ENCODE data around the gene ATM. TPM values are rescaled to one million over a fixed set of nuclear protein-coding genes. Genes with fewer than 3 reads are reported as not detected.
"Not testable (repeated sequence)": the region's sequence is repeated elsewhere in the genome, so short reads cannot be mapped to it uniquely, and the experiment has no call there.

ATM gene
- total RNA-seq, 1 donor: 152 TPM

- no peak overlapping the region for H3K4me3 ChIP-seq (ENCODE audit: low read depth, low read length)
- no peak for DNase-seq (ENCODE audit: low read depth)
Measured at GRCh38 chr11:108269583-108269982, 46.7 kb downstream of the ATM start.

GRCh38 chr11:108276985-108277616 lies 54.2 kb downstream of the ATM start:
- DNase-seq (ENCODE audit: low read depth); H3K4me3 ChIP-seq (ENCODE audit: low read depth, low read length): not testable (repeated sequence)

More at GRCh38 chr11:108269583-108269982, 46.7 kb downstream of the ATM start:
- no peak for TF ChIP-seq CTCF (IDR thresholded peaks at IDR 0.05; ENCODE audit: insufficient read depth, low read depth, low read length)

GRCh38 chr11:108278546-108278945 lies 55.7 kb downstream of the ATM start:
- no peak for TF ChIP-seq CTCF (IDR thresholded peaks at IDR 0.05; ENCODE audit: insufficient read depth, low read depth, low read length)
- no peak overlapping the region for H3K4me3 ChIP-seq (ENCODE audit: low read depth, low read length)
- peak; percentile 10 for DNase-seq (ENCODE audit: low read depth)

DNA sequence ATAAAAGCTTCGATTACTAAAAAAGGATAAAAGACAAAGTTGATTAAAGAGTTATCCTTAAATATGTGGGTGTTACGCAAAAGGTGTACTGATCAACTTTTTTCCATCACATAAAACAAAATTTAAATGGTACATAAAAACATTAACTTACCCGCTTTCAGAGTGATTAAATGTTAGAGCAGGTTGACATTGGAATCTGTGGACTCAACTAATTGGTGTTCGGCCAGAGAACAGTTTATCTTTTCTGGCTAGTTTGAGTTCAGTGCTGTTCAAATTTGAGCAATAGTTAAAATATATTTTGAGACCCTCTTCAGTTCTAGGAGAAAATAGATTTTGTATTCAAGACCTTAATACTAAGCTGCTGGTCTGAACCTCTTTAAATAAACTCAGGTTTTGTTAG lies 56.1 kb downstream of the ATM start:
- H3K4me3 ChIP-seq (ENCODE audit: low read depth, low read length): no peak overlapping the region
- no peak for TF ChIP-seq CTCF (IDR thresholded peaks at IDR 0.05; ENCODE audit: insufficient read depth, low read depth, low read length)
- no peak for DNase-seq (ENCODE audit: low read depth)

DNA sequence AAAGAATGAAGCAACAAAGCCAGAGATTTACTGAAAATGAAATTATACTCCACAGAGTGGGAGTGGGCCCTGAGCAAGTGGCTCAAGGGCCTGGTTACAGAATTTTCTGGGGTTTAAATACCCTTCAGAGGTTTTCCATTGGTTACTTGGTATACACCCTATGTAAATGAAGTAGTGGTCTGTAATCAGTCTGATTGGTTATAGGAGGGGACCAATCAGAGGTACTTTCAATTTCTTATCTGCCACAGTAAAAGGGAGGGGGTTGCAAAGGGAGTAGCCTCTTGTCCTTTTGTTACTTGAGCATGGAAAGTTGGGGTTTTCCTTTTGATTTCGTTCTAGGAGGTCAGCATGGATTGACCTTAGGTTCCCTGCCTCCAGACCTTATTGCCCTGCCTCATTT lies 63.5 kb downstream of the ATM start:
- DNase-seq (ENCODE audit: low read depth): no peak
- TF ChIP-seq CTCF (IDR thresholded peaks at IDR 0.05; ENCODE audit: insufficient read depth, low read depth, low read length): no peak
- H3K4me3 ChIP-seq (ENCODE audit: low read depth, low read length): no peak overlapping the region

DNA sequence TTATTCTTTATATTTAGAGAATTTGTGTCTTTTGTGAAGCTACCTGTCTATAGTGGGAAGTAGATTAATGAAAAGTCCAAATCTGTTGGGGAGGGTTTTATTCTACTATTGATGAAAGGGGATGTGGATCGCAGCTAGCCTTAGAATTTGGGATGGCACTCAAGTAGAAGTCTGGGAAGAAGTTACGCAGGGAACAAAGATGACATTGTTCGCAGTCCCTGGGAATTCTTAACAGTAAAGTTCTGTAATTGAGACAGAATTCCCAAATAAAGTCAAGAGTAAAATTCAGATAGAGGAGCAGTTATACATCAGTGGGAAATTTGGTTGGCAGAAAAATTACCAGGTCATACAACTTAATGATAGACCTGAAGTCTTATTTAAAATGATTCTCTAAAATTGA lies 64.1 kb downstream of the ATM start:
- DNase-seq (ENCODE audit: low read depth): no peak
- H3K4me3 ChIP-seq (ENCODE audit: low read depth, low read length): no peak overlapping the region
- no peak for TF ChIP-seq CTCF (IDR thresholded peaks at IDR 0.05; ENCODE audit: insufficient read depth, low read depth, low read length)

- not testable (repeated sequence) for H3K4me3 ChIP-seq (ENCODE audit: low read depth, low read length); DNase-seq (ENCODE audit: low read depth)
Measured at GRCh38 chr11:108289066-108289465, 66.2 kb downstream of the ATM start.

- DNase-seq (ENCODE audit: low read depth): no peak
- H3K4me3 ChIP-seq (ENCODE audit: low read depth, low read length): no peak overlapping the region
- no peak for TF ChIP-seq CTCF (IDR thresholded peaks at IDR 0.05; ENCODE audit: insufficient read depth, low read depth, low read length)
Measured at GRCh38 chr11:108289699-108290098, 66.8 kb downstream of the ATM start.

All from fibroblast of villous mesenchyme (primary cell).